ENCODE data around the gene WIZ. TPM values are rescaled to one million over a fixed set of nuclear protein-coding genes. Genes with fewer than 3 reads are reported as not detected.

The WIZ gene
- total RNA-seq, 1 donor = 12.7 TPM

DNA sequence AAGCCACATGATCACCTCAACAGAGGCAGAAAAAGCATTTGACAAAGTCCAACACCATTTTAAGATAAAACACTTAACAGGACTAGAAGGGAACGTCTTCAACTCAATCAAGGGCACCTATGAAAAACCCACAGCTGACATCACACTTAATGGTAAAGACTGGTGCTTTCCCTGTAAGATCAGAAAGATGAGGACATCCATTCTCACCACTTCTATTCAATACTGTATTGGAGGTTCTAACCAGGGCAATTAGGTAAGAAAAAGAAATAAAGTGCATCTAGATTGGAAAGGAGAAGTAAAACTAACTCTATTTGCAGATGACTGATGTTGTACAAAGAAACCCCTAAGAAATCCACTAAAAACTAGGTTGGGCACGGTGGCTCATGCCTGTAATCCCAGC lies 58.9 kb downstream of the WIZ start:
- no peak for DNase-seq (ENCODE audit: low read depth in 2 of 3, low spot score in 2 of 3)

GRCh38 chr19:15381864-15382263 lies 67.9 kb downstream of the WIZ start:
- no peak for DNase-seq (ENCODE audit: low read depth in 2 of 3, low spot score in 2 of 3)

DNA sequence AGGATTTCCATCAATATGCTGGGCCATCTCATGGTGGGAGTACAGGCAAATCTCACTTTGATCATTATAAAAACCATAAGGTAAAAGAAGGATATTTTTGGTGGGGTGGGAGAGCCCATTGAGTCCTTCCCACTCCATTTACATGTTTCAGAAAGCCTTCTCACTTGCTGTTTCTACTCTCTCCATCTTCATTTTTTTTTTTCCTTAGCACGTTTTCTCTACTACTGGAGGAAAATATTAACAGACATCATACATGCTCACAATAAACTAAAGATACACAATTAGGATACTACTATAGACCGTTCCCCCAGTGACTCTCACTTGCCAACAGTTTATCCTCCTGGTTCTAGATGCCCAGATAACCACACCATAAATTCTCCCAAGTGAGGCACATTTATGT lies 68.3 kb downstream of the WIZ start:
- DNase-seq (ENCODE audit: low read depth in 2 of 3, low spot score in 2 of 3) = no peak

DNA sequence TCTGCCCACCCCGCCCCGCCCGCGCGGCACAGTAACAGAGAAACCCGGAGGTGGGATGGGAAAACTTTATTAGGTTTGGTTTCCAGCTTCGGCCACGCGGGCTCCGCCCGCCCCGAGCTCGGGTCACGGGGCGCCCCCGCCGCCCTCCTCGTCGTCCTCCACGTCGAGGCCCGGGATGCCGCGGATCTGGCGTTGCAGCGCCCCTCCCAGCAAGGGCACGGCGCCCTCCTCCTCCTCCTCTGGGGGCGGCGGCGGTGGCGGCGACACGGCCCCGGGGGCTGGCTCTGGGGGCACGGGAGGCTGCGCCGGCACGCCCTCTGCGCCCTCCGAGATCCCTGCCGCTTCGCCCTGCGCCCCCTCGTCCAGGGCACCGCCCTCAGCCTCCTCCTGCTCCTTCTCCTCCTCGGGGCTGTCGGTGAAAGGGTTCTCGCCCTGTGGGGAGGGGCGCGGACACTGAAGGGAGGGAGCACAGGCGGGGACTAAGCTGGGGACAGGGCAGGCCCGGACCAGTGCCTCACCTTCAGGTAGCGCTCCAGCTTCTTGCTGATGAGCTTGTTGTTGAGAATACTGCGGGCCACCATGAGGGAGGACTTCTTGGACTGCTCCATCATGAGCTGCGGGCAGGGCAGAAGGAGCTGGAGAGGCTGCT lies 69.6 kb downstream of the WIZ start:
- DNase-seq (ENCODE audit: low read depth in 2 of 3, low spot score in 2 of 3) = no peak

DNA sequence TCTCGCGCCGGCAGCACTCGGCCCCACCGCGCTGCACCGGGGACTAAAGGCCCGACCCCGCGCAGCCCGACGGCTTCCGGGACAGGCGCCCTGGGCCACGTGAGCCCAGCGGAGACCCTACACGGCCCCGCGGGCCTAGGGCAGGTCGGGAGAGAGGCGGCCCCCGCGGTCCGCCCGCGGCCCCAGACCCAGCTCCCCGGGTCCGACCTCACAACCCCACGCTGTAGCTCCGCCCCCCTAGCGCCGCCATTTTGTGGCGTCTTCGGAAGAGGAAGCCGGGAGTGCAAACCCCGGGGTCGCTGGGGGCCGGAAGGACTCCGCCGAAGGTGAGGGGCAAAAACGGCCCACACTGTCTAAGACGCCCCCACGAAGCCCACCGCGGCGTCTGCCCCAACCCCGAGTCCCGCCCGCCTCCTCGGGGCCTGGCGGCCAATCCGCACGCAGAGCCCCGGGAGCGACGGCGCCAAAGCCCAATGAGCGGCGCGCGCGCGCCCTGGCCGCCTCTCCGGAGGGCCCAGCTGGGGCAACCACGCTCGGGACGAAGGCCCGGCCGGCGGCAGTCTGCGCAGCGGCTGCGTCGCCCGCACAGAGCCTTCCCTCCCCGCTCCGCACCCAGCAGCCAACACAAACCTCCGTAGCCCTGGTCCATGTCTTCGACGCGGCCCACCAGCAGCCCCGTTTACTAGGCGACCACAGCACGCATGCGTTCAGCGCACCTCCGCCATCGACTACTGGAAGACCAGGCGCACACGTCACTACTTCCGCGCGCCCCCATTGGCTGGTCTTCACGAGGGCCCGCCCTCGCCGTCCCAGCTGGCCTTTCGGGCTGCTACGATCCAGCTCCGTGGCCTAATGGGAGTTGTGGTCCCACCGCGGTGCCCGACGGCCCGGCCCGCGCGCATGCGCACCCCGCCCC lies 70.4 kb downstream of the WIZ start, which contains the start of gene AKAP8:
Gene AKAP8 (minus strand): TSS at position 705 of the 916 bp plus-strand sequence. CDS start 56 bp downstream, at position 649.
- DNase-seq (ENCODE audit: low read depth in 2 of 3, low spot score in 2 of 3) = peak; percentile 96 to 99 (median 98)

DNA sequence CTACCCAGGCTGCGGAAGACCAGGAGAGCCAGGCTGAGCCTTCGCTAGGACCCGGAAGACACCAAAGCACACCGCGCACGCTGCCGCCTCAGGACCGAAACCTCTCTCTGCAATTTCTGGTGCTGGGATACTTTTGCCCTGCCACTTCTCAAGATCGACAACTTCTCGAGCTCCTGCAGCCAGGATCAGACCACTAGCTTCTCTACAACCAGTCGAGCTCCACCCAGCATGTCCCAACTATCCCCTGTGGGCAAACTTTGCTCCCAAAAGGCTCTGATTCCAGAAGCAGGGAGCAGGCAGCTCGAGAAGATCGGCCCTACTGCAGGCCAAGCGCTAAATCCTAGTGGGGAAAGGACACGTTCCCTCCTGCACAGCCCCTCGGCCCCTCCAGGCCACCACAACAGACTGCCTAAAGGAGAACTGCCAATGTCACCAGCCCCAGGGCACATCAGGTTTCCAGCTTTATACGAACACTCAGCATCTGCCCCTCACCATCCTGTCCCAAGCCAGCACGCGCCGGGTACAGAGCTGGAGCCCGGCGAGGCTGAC lies 71.1 kb downstream of the WIZ start:
- peak in 2 of 3 donors; percentile 35 to 48 for DNase-seq (ENCODE audit: low read depth in 2 of 3, low spot score in 2 of 3)

- DNase-seq (ENCODE audit: low read depth in 2 of 3, low spot score in 2 of 3) = no peak
Measured at GRCh38 chr19:15374796-15375440, 74.8 kb downstream of the WIZ start.

DNA sequence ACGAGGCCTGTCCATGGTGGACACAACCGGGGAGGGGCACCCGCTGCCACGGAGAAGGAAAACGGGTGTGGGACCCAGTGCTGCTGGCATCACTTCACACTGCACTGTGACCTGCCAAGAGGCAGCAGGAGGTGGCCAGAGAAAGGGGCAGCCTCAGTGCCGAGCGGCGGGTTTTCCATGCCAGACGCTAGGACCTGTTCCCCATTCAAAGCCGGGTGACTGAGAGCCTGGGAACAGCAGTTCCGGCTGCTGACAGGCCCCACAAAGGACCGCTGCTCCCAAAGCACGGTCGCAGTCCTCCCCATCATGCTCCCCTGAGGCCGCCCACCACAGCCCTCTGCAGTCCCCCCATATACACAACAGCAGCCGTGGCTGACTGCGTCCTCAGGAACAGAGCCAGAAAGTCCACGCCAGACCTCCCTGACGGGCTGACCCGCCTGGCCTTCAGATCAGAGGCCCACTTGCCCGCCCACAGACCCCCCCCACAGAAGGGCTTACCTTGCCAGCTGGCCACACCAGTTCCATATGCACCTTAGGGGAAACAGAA lies 75.6 kb downstream of the WIZ start:
- no peak for DNase-seq (ENCODE audit: low read depth in 2 of 3, low spot score in 2 of 3)

GRCh38 chr19:15373644-15374043 lies 76.1 kb downstream of the WIZ start:
- DNase-seq (ENCODE audit: low read depth in 2 of 3, low spot score in 2 of 3) = no peak

- DNase-seq (ENCODE audit: low read depth in 2 of 3, low spot score in 2 of 3) = no peak
Measured at GRCh38 chr19:15372891-15373301, 76.9 kb downstream of the WIZ start.

DNA sequence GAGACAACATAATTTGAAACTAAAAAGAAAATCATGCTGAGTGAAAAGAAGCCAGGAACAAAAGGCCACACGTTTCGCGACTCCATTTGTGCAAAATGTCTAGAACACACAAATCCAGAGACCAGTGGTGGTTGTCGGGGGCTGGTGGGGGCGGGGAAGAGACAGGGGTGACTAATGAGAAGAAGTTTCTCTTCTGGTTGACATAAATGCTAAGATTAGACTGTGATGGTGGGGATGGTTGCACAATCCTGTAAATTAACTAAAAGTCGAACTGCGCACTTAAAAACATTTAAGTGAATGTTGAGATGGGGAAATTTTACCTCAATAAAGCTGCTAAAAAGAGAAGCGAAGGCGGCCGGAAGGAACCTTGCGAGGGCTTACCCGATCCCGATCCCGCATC lies 77.3 kb downstream of the WIZ start:
- no peak for DNase-seq (ENCODE audit: low read depth in 2 of 3, low spot score in 2 of 3)

DNA sequence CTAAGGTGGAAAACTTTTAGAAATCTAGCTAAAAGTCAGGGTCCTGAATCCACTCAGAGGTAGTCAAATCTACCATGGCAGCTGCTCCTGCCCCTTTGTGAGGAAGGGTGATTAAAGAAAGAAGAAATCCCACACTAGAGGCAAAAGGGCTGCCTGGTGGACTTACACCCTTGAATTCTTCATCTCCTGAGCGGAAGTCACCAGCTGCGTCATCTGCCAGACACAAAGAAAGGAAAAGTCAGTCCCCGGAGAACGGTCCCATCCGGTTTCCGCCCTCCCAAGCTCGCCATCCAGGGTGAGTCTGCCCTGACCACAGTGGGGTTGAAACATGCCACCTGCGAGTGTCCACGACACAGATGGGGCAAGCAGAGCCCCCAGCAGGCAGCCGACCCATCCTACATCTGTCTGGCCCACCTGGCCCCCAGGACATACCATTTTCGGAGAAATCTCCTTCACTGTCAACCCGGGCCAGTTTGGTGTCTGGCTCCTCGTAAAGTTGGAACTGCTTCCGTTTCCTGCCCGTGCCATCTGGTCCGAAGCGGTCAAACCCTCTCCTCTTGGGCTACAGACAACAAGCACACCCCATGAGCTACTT lies 77.9 kb downstream of the WIZ start:
- no peak for DNase-seq (ENCODE audit: low read depth in 2 of 3, low spot score in 2 of 3)

- DNase-seq (ENCODE audit: low read depth in 2 of 3, low spot score in 2 of 3) = no peak
Measured at GRCh38 chr19:15371119-15371518, 78.6 kb downstream of the WIZ start.

Small RNA genes within 50 kb of the gene (small RNA-seq; reads per million reads assigned to genes)
- gene MIR1470 = not detected

Other genes with a start within 250 kb of the WIZ start
- gene NOTCH3, start 249.0 kb downstream of the WIZ start, total RNA-seq = 7.5 TPM
- gene EPHX3, start 217.5 kb downstream of the WIZ start, total RNA-seq = 0.27 TPM
- gene BRD4, start 117.4 kb downstream of the WIZ start, total RNA-seq = 32.3 TPM
- 33.4 TPM for gene AKAP8, start 70.2 kb downstream of the WIZ start, total RNA-seq
- gene AKAP8L, start 31.0 kb downstream of the WIZ start, total RNA-seq = 119 TPM
- 66.8 TPM for gene RASAL3, start 14.6 kb upstream of the WIZ start, total RNA-seq
- under 0.01 TPM for gene PGLYRP2, start 29.5 kb upstream of the WIZ start, total RNA-seq
- gene CYP4F22, start 58.6 kb upstream of the WIZ start, total RNA-seq = 5.4 TPM
- under 0.01 TPM for gene CYP4F8, start 165.3 kb upstream of the WIZ start, total RNA-seq
- gene CYP4F3, start 190.9 kb upstream of the WIZ start, total RNA-seq = 0.27 TPM
- 0.27 TPM for gene CYP4F12, start 223.1 kb upstream of the WIZ start, total RNA-seq